AG04449 (cell line): ENCODE results near the gene MRPS14.
A peak's percentile ranks its signal among the peaks of the same experiment; 100 is the strongest.

ENCODE experiments used
- CTCF ChIA-PET: fragments of 350-600 bp; formaldehyde crosslinking; extraction: SDS; loops from one replicate; lab custom pipeline; 2021; ENCODE audit warnings: antibody characterized with exemption; lab: Yijun Ruan, JAX
- POLR2A ChIA-PET: fragments of 400-600, 350-600 bp; formaldehyde crosslinking; extraction: SDS; loops from one replicate; lab custom pipeline; 2020; ENCODE audit warnings: antibody characterized with exemption, inconsistent platforms; lab: Yijun Ruan, JAX
- DNase-seq: peaks from one replicate; pipeline ENCODE4 v3.0.0-alpha.2; 2010; ENCODE audit warnings: low read depth, low spot score
- H3K4me3 ChIP-seq: 2 replicates; pipeline ENCODE4 v1.5.1; 2011; ENCODE audit warnings: low read depth, mild to moderate bottlenecking, control low read depth, low read length
- CTCF ChIP-seq: IDR thresholded peaks from one replicate; pipeline ENCODE4 v1.5.1; 2011; ENCODE audit warnings: mild to moderate bottlenecking, moderate library complexity, low read length, control low read depth, inconsistent platforms; ENCODE audit not compliant: insufficient read depth; ENCODE audit errors: missing control alignments

MRPS14 gene

GRCh38 chr1:174968750-174969244 is 54.4 kb downstream of the MRPS14 start:
- DNase-seq, result peak; percentile 23
- no peak for TF ChIP-seq CTCF
- CTCF ChIA-PET, result interaction anchor here (0.8 to 1.2 kb wide), 4 partner anchors 11 to 29 kb away, joined by 3 read pairs; no protein-coding TSS in a partner anchor
- no peak overlapping the region for H3K4me3 ChIP-seq
- POLR2A ChIA-PET, result no interaction called here

- POLR2A ChIA-PET, result no interaction called here
These were observed 55.1 kb downstream of the MRPS14 start for GRCh38 chr1:174967845-174968705.

GRCh38 chr1:174966008-174966572 is 57.1 kb downstream of the MRPS14 start:
- CTCF ChIA-PET, result interaction anchor here (0.7 to 1.2 kb wide), 3 partner anchors 17 to 29 kb away, joined by 3 to 5 read pairs (median 3); no protein-coding TSS in a partner anchor
- no peak overlapping the region for H3K4me3 ChIP-seq
- POLR2A ChIA-PET, result interaction anchor here (0.6 kb wide), 1 partner anchor 20 kb away, joined by 4 read pairs; no protein-coding TSS in a partner anchor
- no peak for TF ChIP-seq CTCF
- DNase-seq, result no peak

More at GRCh38 chr1:174967845-174968705, 55.1 kb downstream of the MRPS14 start:
- DNase-seq, result no peak
- H3K4me3 ChIP-seq, result no peak overlapping the region
- TF ChIP-seq CTCF, result no peak
- CTCF ChIA-PET, result interaction anchor here (0.8 to 1.2 kb wide), 4 partner anchors 12 to 30 kb away, joined by 3 read pairs; no protein-coding TSS in a partner anchor

- no peak for TF ChIP-seq CTCF
- ChIA-PET POLR2A (interaction anchor here (0.6 kb wide), 1 partner anchor 20 kb away, joined by 4 read pairs; no protein-coding TSS in a partner anchor), CTCF (interaction anchor here (1.1 to 1.2 kb wide), 2 partner anchors 17 to 26 kb away, joined by 3 to 5 read pairs; no protein-coding TSS in a partner anchor)
- no peak overlapping the region for H3K4me3 ChIP-seq
- DNase-seq, result no peak
These were observed 57.7 kb downstream of the MRPS14 start for GRCh38 chr1:174965362-174966007.

- CTCF ChIA-PET, result no interaction called here
- H3K4me3 ChIP-seq, result no peak overlapping the region
- no peak for DNase-seq
- no peak for TF ChIP-seq CTCF
- POLR2A ChIA-PET, result no interaction called here
These were observed 58.3 kb downstream of the MRPS14 start for GRCh38 chr1:174964972-174965361.
